HG03280 (cell line): ENCODE measurements around the gene PLCZ1.
"Not testable (repeated sequence)": the region's sequence is repeated elsewhere in the genome, so short reads cannot be mapped to it uniquely, and the experiment has no call there.

Experiments
- ATAC-seq: cut with Tn5 transposase; IDR thresholded peaks from one replicate; pipeline ENCODE4 v1.9.1; 2021; ENCODE audit warnings: mild to moderate bottlenecking, moderate library complexity; ENCODE audit not compliant: unreplicated experiment

Gene PLCZ1

GRCh38 chr12:18737819-18738218 is at the start of gene PLCZ1, which contains the start of gene CAPZA3:
TSS of gene PLCZ1 (minus strand) at chr12:18738012. CDS start at chr12:18737371, 641 bp downstream.
TSS of gene CAPZA3 (plus strand) at chr12:18738119. CDS start at chr12:18738269, 150 bp downstream.
- no peak for ATAC-seq

- not testable (repeated sequence) for ATAC-seq
Measured at GRCh38 chr12:18785465-18785864, 47.7 kb upstream of the PLCZ1 start.

- ATAC-seq = no peak
Measured at GRCh38 chr12:18782827-18783226, 45.0 kb upstream of the PLCZ1 start.

GRCh38 chr12:18766479-18766878 is 28.7 kb upstream of the PLCZ1 start:
- not testable (repeated sequence) for ATAC-seq

GRCh38 chr12:18755341-18755740 is 17.5 kb upstream of the PLCZ1 start:
- no peak for ATAC-seq

GRCh38 chr12:18754124-18754707 is 16.4 kb upstream of the PLCZ1 start:
- no peak for ATAC-seq

GRCh38 chr12:18753481-18754123 is 15.8 kb upstream of the PLCZ1 start:
- no peak for ATAC-seq

GRCh38 chr12:18752947-18753346 is 15.1 kb upstream of the PLCZ1 start:
- ATAC-seq = no peak

GRCh38 chr12:18752280-18752920 is 14.6 kb upstream of the PLCZ1 start:
- no peak for ATAC-seq

- no peak for ATAC-seq
Measured at GRCh38 chr12:18751866-18752265, 14.1 kb upstream of the PLCZ1 start.

- no peak for ATAC-seq
Measured at GRCh38 chr12:18750085-18750484, 12.3 kb upstream of the PLCZ1 start.

GRCh38 chr12:18749386-18749957 is 11.7 kb upstream of the PLCZ1 start:
- no peak for ATAC-seq

GRCh38 chr12:18747895-18748294 is 10.1 kb upstream of the PLCZ1 start:
- no peak for ATAC-seq

- ATAC-seq = no peak
Measured at GRCh38 chr12:18731156-18731555, 6.7 kb downstream of the PLCZ1 start.

- no peak for ATAC-seq
Measured at GRCh38 chr12:18723752-18724151, 14.1 kb downstream of the PLCZ1 start.

- no peak for ATAC-seq
Measured at GRCh38 chr12:18721452-18721851, 16.4 kb downstream of the PLCZ1 start.

GRCh38 chr12:18720690-18721089 is 17.1 kb downstream of the PLCZ1 start:
- no peak for ATAC-seq

GRCh38 chr12:18719922-18720510 is 17.8 kb downstream of the PLCZ1 start:
- no peak for ATAC-seq

GRCh38 chr12:18718462-18718861 is 19.4 kb downstream of the PLCZ1 start:
- ATAC-seq = no peak

GRCh38 chr12:18716236-18716635 is 21.6 kb downstream of the PLCZ1 start:
- no peak for ATAC-seq

- ATAC-seq = no peak
Measured at GRCh38 chr12:18706798-18707197, 31.0 kb downstream of the PLCZ1 start.
